Activated T-helper 9 cell treated with anti-CD3 and anti-CD28 coated beads, Interleukin-2, amount 50 U/mL, for 16 hours (primary cell): Measurements from ENCODE around the gene DGCR6L.
"Not testable (repeated sequence)": the region's sequence is repeated elsewhere in the genome, so short reads cannot be mapped to it uniquely, and the experiment has no call there.

Source experiments
- DNase-seq: peaks from one replicate; pipeline ENCODE4 v3.0.0-alpha.2; 2020; ENCODE audit warnings: low read depth

The DGCR6L gene

GRCh38 chr22:20325996-20326395, 6.1 kb upstream of the DGCR6L start:
- DNase-seq: not testable (repeated sequence)

- DNase-seq: no peak
Observed at GRCh38 chr22:20324139-20324516, 4.3 kb upstream of the DGCR6L start.

DNA sequence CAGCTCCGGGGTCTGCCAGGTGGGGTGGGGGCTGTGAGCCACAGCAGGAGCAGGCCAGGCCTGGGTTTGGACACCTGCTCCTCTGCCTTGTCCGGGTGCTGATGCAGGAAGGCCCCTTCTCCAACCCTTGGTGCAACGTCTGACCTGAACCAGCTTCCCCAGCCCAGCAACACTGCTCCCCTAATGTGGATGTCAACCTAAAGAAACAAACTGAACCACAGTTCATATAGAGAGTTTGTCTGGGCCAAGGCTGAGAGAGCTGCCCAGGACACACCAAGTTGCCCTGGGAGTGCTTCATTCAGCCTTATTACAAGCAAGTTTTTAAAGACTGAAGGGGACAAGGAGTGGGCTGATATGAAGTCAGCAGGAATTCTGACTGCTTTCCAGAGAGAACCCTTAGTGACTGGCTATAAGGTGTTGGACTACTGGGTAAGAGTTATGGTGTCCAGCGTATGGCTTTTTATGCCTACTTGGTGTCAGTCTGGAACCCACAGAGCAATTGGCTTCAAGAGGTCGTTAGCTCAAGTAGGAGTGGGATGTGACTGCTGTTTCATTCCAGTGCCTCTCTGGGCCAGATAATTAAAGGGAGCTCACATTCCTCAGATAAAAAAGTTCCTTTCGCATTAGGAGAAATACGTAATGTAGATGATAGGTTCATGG, 1.8 kb upstream of the DGCR6L start:
- DNase-seq: not testable (repeated sequence)

DNA sequence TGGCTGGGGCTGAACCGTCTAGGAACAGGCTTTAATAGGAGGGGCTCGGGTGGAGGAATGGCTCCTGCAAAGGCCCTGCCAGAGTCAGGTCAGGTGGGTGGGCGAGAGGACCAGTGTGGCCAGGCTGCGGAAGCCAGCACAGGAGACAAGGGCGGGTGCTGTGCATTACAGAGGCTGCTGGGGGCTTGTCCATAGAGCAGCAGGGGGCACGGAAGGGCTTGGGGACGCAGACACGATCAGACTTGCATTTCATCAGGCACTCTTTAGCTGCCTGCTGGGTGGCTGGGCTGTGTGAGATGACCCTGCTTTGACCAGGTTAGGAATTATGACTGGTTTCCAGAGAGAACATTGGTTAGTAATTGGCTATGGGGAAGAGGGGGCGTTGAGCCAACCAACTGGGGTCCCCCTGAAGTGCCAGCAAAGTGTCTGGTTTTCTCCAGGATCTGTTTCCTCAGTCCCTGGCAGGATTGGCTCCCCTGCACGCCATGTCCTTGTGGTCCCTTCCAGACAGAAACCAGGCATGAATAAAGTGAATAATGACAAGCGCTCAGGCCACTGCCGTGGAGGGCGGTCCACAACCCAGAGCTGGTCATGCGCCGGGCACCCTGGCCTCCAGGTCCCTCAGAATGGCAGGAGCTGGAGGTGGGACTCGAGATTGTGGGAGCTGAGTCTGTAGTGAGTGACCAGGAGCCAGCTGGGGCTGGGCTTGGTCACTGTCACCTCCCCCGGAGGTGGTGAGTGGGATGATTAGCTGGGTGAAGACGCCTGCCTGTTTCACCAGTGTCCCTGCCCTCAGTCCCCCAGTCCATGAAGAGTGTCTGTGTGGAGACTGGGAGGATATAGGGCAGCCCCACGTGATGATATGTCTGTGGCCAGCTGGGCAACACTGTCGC, 1.0 kb upstream of the DGCR6L start:
- not testable (repeated sequence) for DNase-seq

GRCh38 chr22:20319041-20319744, 667 bp downstream of the DGCR6L start:
- DNase-seq: no peak

DNA sequence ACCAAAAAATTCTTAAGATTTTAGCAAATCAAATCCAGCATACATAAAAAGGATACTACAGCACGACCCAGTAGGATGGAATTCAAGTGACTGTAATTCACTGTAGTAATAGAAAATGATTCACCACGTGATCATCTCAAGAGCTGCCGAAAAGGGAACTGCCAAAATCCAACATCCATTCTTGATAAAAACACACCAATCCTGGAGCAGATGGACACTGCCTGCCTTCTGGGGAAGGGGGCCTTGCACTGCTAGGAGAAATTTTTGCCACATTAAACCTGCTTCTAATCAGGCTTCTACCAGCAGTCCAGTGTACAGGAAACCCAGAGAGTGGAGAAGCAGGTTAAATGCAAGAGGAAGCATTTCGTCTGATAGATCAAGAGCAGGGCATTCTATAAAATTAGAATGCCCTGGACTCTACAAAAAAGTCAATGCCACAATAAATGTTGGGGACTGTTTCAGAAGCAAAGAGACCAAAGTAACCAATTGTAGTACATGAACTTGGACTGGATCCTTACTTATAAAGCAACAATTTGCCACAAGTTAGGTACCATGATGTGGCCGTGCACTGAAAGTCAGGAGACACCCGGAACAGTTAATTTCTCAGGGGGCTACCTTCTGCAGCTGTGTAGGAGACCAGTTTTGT, 1.7 kb downstream of the DGCR6L start:
- DNase-seq: not testable (repeated sequence)

DNA sequence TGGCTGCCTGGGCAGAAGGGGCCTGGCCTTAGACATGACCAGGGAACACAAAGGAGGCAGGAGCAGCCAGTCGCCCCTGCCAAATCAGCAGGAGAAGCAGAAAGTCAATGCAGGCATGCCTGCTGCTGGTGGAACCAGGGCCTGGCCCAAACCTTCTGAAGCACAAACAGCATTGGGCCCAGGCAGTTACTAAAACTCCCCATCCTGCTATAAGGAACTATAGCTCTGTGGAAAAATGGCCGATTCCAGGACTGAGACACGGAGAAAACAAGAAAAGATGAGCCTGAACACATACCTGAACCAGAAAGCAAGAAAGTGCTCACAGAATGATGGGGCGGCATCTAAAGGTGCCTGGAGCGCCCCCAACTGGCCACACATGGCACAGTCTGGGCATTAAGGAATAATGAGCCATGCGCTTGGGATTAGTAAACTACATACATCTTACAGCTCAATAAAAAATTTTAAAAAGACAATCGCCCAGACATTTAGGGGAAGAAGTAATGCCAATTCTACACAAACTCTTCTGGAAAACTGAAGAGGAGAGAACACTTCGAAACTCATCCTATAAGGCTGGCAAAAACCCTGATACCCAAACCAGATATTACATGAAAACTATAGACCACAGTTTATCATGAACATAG, 2.3 kb downstream of the DGCR6L start:
- not testable (repeated sequence) for DNase-seq

- no peak for DNase-seq
Observed at GRCh38 chr22:20316844-20317401, 2.9 kb downstream of the DGCR6L start.

DNA sequence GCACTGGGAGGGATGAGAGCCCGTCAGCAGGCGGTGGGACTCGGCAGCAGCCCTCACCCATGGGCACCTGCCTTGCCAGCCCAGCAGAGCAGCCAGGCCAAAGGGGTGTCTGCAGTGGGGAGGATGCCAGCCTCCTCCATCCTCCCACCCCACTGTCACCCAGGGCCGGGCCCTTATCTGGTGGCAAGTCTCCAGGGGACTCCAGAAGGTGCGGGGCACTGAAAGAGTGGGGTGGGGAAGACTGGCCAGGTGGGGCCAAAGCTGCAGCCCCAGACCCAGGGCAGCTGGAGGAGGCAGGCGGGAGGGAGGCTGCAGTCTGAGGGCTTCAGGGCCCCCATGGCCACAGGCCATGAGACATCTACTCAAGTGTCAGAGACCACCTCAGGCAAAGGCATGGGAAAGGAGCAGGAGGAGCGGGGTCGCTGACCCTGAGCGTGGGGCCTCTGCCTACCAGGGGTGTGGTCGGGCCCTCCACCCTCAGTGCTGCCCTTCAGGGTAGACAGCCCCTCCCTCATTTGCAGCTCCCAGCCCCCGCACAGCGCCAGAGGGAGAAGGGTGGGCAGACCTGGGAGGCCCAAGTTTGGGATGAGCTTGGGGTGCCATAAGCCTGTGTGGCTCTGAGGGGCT, 3.5 kb downstream of the DGCR6L start:
- no peak for DNase-seq

- no peak for DNase-seq
Observed at GRCh38 chr22:20315337-20316216, 4.3 kb downstream of the DGCR6L start.

GRCh38 chr22:20314741-20315336, 5.0 kb downstream of the DGCR6L start:
- not testable (repeated sequence) for DNase-seq

- not testable (repeated sequence) for DNase-seq
Observed at GRCh38 chr22:20314206-20314605, 5.7 kb downstream of the DGCR6L start.

- not testable (repeated sequence) for DNase-seq
Observed at GRCh38 chr22:20313306-20314077, 6.4 kb downstream of the DGCR6L start.

GRCh38 chr22:20312396-20313191, 7.3 kb downstream of the DGCR6L start:
- DNase-seq: no peak

GRCh38 chr22:20311249-20312062, 8.4 kb downstream of the DGCR6L start:
- DNase-seq: not testable (repeated sequence)

DNA sequence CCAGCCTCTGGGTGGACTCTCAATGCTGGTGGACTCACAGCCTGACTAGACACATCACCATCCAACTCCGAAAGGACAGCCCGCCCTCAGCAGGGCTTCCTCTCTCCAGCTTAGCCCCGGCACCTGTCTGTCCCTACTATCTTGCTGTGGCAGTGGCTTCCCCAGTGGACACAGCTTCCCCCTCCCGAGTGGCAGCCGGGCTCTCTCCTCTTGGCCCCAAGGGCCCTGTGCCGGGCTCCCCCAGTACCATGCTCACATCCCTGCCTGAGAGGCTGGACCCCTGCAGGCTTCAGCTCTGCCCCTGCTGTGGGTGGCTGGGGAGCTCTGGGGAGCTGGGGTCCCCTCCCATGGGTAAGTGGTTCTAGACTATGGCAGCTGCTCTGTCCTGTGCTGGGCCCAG, 9.1 kb downstream of the DGCR6L start:
- DNase-seq: not testable (repeated sequence)

DNA sequence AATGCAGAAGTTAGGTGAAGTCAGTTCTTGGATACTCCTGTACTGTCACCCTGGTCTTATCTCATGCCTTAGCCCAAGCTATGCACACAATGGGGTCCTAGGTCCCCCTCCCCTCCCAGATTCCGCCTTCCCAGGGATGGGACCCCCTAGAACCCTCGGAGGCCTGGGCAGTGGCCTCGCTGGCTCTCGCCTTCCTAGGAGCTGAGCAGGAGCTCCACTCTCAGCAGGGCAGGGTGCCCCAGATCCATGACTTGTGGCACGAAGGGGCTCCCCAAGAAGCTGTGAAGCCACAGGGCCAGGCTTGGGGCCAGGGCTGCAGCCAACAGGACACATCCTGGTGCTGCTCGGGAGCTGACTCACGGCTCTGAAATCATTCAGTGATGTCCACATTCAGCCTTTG, 9.7 kb downstream of the DGCR6L start:
- DNase-seq: not testable (repeated sequence)
